HepG2 (cell line): ENCODE data around the gene ZMYND12. TPM values are rescaled to one million over a fixed set of nuclear protein-coding genes. Genes with fewer than 3 reads are reported as not detected.

Experiments
- ATAC-seq: fragments of 200-7000 bp; cut with Tn5 transposase; 3 replicates; pipeline ENCODE4 v1.9.1; 2020; ENCODE audit warnings: mild to moderate bottlenecking, moderate library complexity
- BruUV-seq: library from RNA; stranded (reverse); fragments of 400-500 nt; replicated peaks from 2 replicates; lab custom pipeline; 2021; lab: Mats Ljungman, UMichigan
- CTCF ChIA-PET: fragments of 300-600 bp; formaldehyde crosslinking; extraction: SDS; loops from one replicate; lab custom pipeline; 2021; ENCODE audit warnings: low total read pairs, inconsistent platforms, low intra/inter-chr PET ratio; lab: Yijun Ruan, JAX
- POLR2A ChIA-PET: fragments of 350-600 bp; sonication (Branson Sonifier 250); formaldehyde crosslinking; loops from one replicate; lab custom pipeline; 2020; ENCODE audit warnings: antibody characterized with exemption, inconsistent platforms; lab: Yijun Ruan, JAX
- DNase-seq: peaks from one replicate; pipeline ENCODE4 v3.0.0-alpha.2; 2015; ENCODE audit warnings: low spot score
- FAIRE-seq: peaks from 3 replicates; lab custom pipeline; 2011; peaks lifted over from hg19 to GRCh38; lab: Jason Lieb, UNC
- H2AFZ ChIP-seq: one replicate; pipeline ENCODE4 v1.6.1; 2011; ENCODE audit warnings: low read length, inconsistent platforms
- H3K27ac ChIP-seq: fragments of 300-600 bp; 3 replicates; pipeline ENCODE4 v1.8.0; 2011; ENCODE audit warnings: mixed run types, mild to moderate bottlenecking, mixed read lengths, low read length, inconsistent platforms; ENCODE audit not compliant: insufficient read depth; ENCODE audit errors: extremely low read length
- H3K27me3 ChIP-seq, 2 experiments: fragments of 200-600 bp in 1 of 2; 2 replicates in 1 of 2; 3 replicates in 1 of 2; pipeline versions ENCODE4 v1.6.0 to v1.8.0; 2011; ENCODE audit warnings: low read length in 2 of 2, mild to moderate bottlenecking in 2 of 2, moderate library complexity in 2 of 2, inconsistent platforms in 1 of 2; ENCODE audit not compliant: insufficient read depth in 2 of 2, control insufficient read depth in 1 of 2
- H3K36me3 ChIP-seq, 2 experiments: fragments of 200-600 bp in 1 of 2; replicated peaks in 1 of 2; 2 replicates in 1 of 2; 3 replicates in 1 of 2; pipeline versions ENCODE4 v1.5.1 to v1.8.0; 2011; ENCODE audit warnings: low read length in 2 of 2, inconsistent platforms in 1 of 2; ENCODE audit not compliant: insufficient read depth in 2 of 2, control insufficient read depth in 1 of 2
- H3K4me1 ChIP-seq: 2 replicates; pipeline ENCODE4 v1.5.1; 2012; ENCODE audit warnings: low read length, inconsistent platforms; ENCODE audit not compliant: insufficient read depth
- H3K4me2 ChIP-seq: 2 replicates; pipeline ENCODE4 v1.6.0; 2011; ENCODE audit warnings: low read depth, low read length, inconsistent platforms
- H3K4me3 ChIP-seq, 3 experiments: fragments of 200-600 bp in 1 of 3; sonication (generic), shearing (Covaris generic) in 1 of 3; replicated peaks in 1 of 3; 2 replicates each; pipeline ENCODE4 v1.5.1; 2011 to 2016; ENCODE audit warnings: low read length in 3 of 3, inconsistent platforms in 2 of 3, low read depth in 2 of 3, mild to moderate bottlenecking in 2 of 3, control low read depth in 1 of 3, mixed read lengths in 1 of 3; ENCODE audit not compliant: insufficient read depth in 1 of 3
- H3K79me2 ChIP-seq: one replicate; pipeline ENCODE4 v1.6.1; 2011; ENCODE audit warnings: low read length, inconsistent platforms; ENCODE audit not compliant: insufficient read depth
- H3K9ac ChIP-seq: 2 replicates; pipeline ENCODE4 v1.6.0; 2011; ENCODE audit warnings: mild to moderate bottlenecking, low read depth, low read length, inconsistent platforms; ENCODE audit not compliant: insufficient read depth
- H3K9me3 ChIP-seq: 2 replicates; pipeline ENCODE4 v1.5.1; 2012; ENCODE audit warnings: mild to moderate bottlenecking, low read length
- H4K20me1 ChIP-seq: 2 replicates; pipeline ENCODE4 v1.6.0; 2011; ENCODE audit warnings: inconsistent platforms, mild to moderate bottlenecking, low read length, moderate library complexity; ENCODE audit not compliant: insufficient read depth
- ELF4 ChIP-seq: sonication (generic); formaldehyde crosslinking; IDR thresholded peaks from 2 replicates; pipeline ENCODE4 v1.5.0; 2020; ENCODE audit warnings: missing genetic modification reagents, mild to moderate bottlenecking, moderate library complexity, borderline replicate concordance
- HNF4A ChIP-seq: sonication (generic); formaldehyde crosslinking; IDR thresholded peaks from 2 replicates; pipeline ENCODE4 v1.4.0; 2020; ENCODE audit warnings: missing genetic modification reagents
- MEF2D ChIP-seq: sonication (generic); formaldehyde crosslinking; IDR thresholded peaks from 2 replicates; pipeline ENCODE4 v1.5.1; 2020; ENCODE audit warnings: mild to moderate bottlenecking, missing genetic modification reagents
- MTF2 ChIP-seq: sonication (generic); formaldehyde crosslinking; IDR thresholded peaks from 2 replicates; pipeline ENCODE4 v1.5.0; 2020; ENCODE audit warnings: missing genetic modification reagents, borderline replicate concordance
- RARA ChIP-seq: IDR thresholded peaks from 2 replicates; pipeline ENCODE4 v1.6.1; 2016; ENCODE audit warnings: missing genetic modification reagents, missing compliant biosample characterization
- ZEB1 ChIP-seq: IDR thresholded peaks from 2 replicates; pipeline ENCODE4 v1.6.1; 2012; ENCODE audit warnings: mild to moderate bottlenecking, low read depth, inconsistent platforms; ENCODE audit not compliant: insufficient replicate concordance
- ZMYM2 ChIP-seq: sonication (generic); formaldehyde crosslinking; IDR thresholded peaks from 2 replicates; pipeline ENCODE4 v1.8.0; 2022; ENCODE audit warnings: mild to moderate bottlenecking, missing genetic modification reagents
- ZNF615 ChIP-seq: sonication (generic); formaldehyde crosslinking; IDR thresholded peaks from 2 replicates; pipeline ENCODE4 v1.5.0; 2020; ENCODE audit warnings: mild to moderate bottlenecking, missing genetic modification reagents, borderline replicate concordance
- ZNF616 ChIP-seq: sonication (generic); formaldehyde crosslinking; IDR thresholded peaks from 2 replicates; pipeline ENCODE4 v1.5.0; 2020; ENCODE audit warnings: low read depth, mild to moderate bottlenecking, missing genetic modification reagents
- ZNF768 ChIP-seq: sonication (generic); formaldehyde crosslinking; IDR thresholded peaks from 2 replicates; pipeline ENCODE4 v1.4.0; 2020; ENCODE audit warnings: missing genetic modification reagents
- WGBS: methylation state at CpG from one replicate; pipeline ENCODE4 v1.1.6; 2017; ENCODE audit warnings: low lambda C conversion rate; 5-methylcytosine and 5-hydroxymethylcytosine counted together
- in situ Hi-C: cut with HindIII; loops from 2 replicates; pipeline ENCODE4 v1.10.0; 2017; ENCODE audit warnings: low pct_unique_long_range_greater_than_20kb; ENCODE audit not compliant: extremely low pct_ligation_motif_present
- intact Hi-C: fragments of 100-400 bp; cut with micrococcal nuclease; formaldehyde crosslinking; loops from one replicate; pipeline ENCODE4 v1.10.0; 2022; ENCODE audit not compliant: unreplicated experiment
- polyA plus RNA-seq, 8 experiments: library from polyadenylated mRNA; depleted of rRNA in 3 of 8; stranded (reverse) in 7 of 8; unstranded in 1 of 8; fragments of >200 nt; fragmentation: Illumina TruSeq in 4 of 8; extraction: Trizol in 4 of 8; gene quantifications; 2 replicates each; pipeline versions ENCODE4 v1.2.1 to v1.2.3, GENCODE V29; 2011 to 2016; ENCODE audit warnings: low read depth in 4 of 8, missing spikeins in 1 of 8, mixed read lengths in 1 of 8; ENCODE audit not compliant: insufficient read depth in 1 of 8
- total RNA-seq, 5 experiments: library from RNA; depleted of rRNA; stranded (reverse); fragments of >200 nt; fragmentation: Illumina TruSeq; extraction: Trizol; gene quantifications; 2 replicates each; pipeline ENCODE4 v1.2.3, GENCODE V29; 2016; ENCODE audit warnings: low read depth in 1 of 5
- TF ChIP-seq, protein P1 (sequence below): sonication (generic); formaldehyde crosslinking; IDR thresholded peaks from 2 replicates; pipeline ENCODE4 v1.5.1; 2020; ENCODE audit warnings: mild to moderate bottlenecking, missing genetic modification reagents, borderline replicate concordance
- TF ChIP-seq, protein P2 (sequence below): sonication (generic); formaldehyde crosslinking; IDR thresholded peaks from 2 replicates; pipeline ENCODE4 v1.5.1; 2020; ENCODE audit warnings: mild to moderate bottlenecking, missing genetic modification reagents
- TF ChIP-seq, protein P3 (sequence below): sonication (generic); formaldehyde crosslinking; IDR thresholded peaks from 2 replicates; pipeline ENCODE4 v1.4.0; 2020; ENCODE audit warnings: missing genetic modification reagents
- TF ChIP-seq, protein P4 (sequence below): sonication (generic); formaldehyde crosslinking; IDR thresholded peaks from 2 replicates; pipeline ENCODE4 v1.8.1; 2023; ENCODE audit warnings: mild to moderate bottlenecking, moderate library complexity, missing genetic modification reagents
- TF ChIP-seq, protein P5 (sequence below): sonication (generic); formaldehyde crosslinking; IDR thresholded peaks from 2 replicates; pipeline ENCODE4 v1.9.0; 2021; ENCODE audit warnings: missing genetic modification reagents, borderline replicate concordance

Gene ZMYND12
- total and polyA plus RNA-seq, 2 of the 13 experiments (the other 11 are each of a cell fraction or from before 2014, with no cell fraction given) = 0.13 to 0.71 TPM

DNA sequence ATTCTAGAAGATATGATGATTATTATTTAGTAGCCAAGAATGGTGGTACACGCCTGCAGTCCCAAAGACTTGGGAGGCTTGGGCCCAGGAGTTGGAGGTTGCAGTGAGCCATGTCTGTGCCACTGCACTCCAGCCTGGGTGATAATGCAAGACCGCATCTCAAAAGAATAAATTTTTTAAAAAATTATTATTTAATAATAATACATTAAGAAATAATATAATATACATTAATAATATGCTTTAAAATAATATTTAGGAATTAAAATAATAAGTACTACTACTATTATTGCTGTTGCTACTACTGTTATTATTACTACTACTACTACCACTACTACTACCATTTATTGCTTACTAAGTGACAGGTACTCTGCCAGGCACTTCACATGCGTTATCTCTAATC is 34.4 kb upstream of the ZMYND12 start (continued):
- no peak for TF ChIP-seq ZNF616
- TF ChIP-seq ZNF768 (CRISPR knock-in tag) = no peak

DNA sequence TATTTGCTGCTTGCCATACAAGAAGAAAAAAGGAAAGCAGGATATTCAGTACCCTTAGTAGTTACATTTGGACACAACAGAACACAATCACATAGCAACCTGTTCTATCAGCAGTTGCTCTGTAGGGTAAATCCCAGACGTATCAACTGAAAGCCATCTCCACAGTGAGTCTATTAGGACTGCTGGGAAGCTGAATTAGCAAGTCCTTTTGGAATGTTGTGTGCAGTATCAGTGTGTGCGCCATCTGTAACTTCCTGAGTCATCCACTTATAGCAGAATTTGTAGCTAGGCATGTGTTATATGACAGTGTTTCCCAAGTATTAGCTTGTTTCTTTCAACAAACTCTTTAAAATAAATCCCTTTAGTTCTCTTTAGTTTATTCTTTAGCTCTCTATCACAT is 28.6 kb upstream of the ZMYND12 start:
- in situ Hi-C loops = no loop called here
- FAIRE-seq = no peak
- 72% methylated on average over 2 of the region's 2 CpGs for WGBS
- Histone ChIP-seq H3K9ac (no peak overlapping the region), H2AFZ (no peak overlapping the region), H3K36me3 (no peaks in the 10 kb centered on the region), H3K79me2 (no peaks in the 10 kb centered on the region), H3K4me3 (no peak overlapping the region), H3K27ac (no peak overlapping the region), H4K20me1 (no peaks in the 10 kb centered on the region), H3K27me3 (no peaks in the 10 kb centered on the region), H3K4me1 (no peaks in the 10 kb centered on the region), H3K4me2 (no peak overlapping the region), H3K9me3 (no peaks in the 10 kb centered on the region)
- peak; percentile 7 for DNase-seq
- no TSS peak for BruUV-seq
- intact Hi-C loops = no loop called here
- ChIA-PET POLR2A (no interaction called here), CTCF (no interaction called here)
- no peak for ATAC-seq
- TF ChIP-seq ZEB1 (no peak), ELF4 (no peak), RARA (CRISPR knock-in tag) (no peak), MTF2 (no peak), ZNF615 (CRISPR knock-in tag) (no peak), ZMYM2 (CRISPR knock-in tag) (no peak), MEF2D (CRISPR knock-in tag) (no peak), HNF4A (CRISPR knock-in tag) (no peak)
- TF ChIP-seq, protein P1, sequence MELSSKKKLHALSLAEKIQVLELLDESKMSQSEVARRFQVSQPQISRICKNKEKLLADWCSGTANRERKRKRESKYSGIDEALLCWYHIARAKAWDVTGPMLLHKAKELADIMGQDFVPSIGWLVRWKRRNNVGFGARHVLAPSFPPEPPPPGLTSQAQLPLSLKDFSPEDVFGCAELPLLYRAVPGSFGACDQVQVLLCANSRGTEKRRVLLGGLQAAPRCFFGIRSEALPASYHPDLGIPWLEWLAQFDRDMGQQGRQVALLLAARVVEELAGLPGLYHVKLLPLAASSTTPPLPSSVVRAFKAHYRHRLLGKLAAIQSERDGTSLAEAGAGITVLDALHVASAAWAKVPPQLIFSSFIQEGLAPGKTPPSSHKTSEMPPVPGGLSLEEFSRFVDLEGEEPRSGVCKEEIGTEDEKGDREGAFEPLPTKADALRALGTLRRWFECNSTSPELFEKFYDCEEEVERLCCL (CRISPR knock-in tag) = no peak
- TF ChIP-seq, protein P2, sequence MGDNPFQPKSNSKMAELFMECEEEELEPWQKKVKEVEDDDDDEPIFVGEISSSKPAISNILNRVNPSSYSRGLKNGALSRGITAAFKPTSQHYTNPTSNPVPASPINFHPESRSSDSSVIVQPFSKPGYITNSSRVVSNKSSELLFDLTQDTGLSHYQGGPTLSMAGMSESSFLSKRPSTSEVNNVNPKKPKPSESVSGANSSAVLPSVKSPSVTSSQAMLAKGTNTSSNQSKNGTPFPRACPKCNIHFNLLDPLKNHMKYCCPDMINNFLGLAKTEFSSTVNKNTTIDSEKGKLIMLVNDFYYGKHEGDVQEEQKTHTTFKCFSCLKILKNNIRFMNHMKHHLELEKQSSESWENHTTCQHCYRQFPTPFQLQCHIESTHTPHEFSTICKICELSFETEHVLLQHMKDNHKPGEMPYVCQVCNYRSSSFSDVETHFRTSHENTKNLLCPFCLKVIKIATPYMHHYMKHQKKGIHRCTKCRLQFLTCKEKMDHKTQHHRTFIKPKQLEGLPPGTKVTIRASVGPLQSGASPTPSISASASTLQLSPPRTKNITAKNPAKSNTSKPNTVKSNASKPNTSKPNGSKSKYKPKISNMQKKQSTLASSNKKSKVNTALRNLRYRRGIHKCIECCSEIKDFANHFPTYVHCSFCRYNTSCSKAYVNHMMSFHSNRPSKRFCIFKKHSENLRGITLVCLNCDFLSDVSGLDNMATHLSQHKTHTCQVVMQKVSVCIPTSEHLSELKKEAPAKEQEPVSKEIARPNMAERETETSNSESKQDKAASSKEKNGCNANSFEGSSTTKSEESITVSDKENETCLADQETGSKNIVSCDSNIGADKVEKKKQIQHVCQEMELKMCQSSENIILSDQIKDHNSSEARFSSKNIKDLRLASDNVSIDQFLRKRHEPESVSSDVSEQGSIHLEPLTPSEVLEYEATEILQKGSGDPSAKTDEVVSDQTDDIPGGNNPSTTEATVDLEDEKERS (CRISPR knock-in tag) = no peak
- TF ChIP-seq, protein P3, sequence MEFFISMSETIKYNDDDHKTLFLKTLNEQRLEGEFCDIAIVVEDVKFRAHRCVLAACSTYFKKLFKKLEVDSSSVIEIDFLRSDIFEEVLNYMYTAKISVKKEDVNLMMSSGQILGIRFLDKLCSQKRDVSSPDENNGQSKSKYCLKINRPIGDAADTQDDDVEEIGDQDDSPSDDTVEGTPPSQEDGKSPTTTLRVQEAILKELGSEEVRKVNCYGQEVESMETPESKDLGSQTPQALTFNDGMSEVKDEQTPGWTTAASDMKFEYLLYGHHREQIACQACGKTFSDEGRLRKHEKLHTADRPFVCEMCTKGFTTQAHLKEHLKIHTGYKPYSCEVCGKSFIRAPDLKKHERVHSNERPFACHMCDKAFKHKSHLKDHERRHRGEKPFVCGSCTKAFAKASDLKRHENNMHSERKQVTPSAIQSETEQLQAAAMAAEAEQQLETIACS (CRISPR knock-in tag) = no peak
- TF ChIP-seq, protein P4, sequence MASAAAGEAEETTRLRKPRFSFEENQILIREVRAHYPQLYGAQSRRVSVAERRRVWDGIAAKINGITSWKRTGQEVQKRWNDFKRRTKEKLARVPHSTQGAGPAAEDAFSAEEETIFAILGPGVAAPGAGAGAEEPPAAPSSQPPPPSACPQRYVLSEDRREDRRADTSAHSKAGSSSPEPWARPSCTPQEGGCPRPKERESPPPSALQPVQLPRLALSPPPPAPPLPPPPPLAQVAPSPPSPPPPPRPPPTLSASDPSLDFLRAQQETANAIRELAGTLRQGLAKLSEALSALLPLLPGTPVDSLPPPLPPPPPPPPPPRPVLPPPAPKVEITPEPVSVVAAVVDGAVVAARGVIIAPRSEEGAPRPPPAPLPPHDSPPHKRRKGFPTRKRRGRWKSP (CRISPR knock-in tag) = no peak
- TF ChIP-seq, protein P5, sequence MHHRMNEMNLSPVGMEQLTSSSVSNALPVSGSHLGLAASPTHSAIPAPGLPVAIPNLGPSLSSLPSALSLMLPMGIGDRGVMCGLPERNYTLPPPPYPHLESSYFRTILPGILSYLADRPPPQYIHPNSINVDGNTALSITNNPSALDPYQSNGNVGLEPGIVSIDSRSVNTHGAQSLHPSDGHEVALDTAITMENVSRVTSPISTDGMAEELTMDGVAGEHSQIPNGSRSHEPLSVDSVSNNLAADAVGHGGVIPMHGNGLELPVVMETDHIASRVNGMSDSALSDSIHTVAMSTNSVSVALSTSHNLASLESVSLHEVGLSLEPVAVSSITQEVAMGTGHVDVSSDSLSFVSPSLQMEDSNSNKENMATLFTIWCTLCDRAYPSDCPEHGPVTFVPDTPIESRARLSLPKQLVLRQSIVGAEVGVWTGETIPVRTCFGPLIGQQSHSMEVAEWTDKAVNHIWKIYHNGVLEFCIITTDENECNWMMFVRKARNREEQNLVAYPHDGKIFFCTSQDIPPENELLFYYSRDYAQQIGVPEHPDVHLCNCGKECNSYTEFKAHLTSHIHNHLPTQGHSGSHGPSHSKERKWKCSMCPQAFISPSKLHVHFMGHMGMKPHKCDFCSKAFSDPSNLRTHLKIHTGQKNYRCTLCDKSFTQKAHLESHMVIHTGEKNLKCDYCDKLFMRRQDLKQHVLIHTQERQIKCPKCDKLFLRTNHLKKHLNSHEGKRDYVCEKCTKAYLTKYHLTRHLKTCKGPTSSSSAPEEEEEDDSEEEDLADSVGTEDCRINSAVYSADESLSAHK (CRISPR knock-in tag) = no peak
